Urinary bladder (tissue), 4 donors: ENCODE results near the gene ASPM. TPM values are rescaled to one million over a fixed set of nuclear protein-coding genes. Genes with fewer than 3 reads are reported as not detected.

Experiments used
- DNase-seq: peaks from one replicate; pipeline ENCODE4 v3.0.0-alpha.2; 2015; ENCODE audit errors: extremely low spot score
- H3K27ac ChIP-seq: one replicate; pipeline ENCODE4 v1.5.1; 2013; ENCODE audit warnings: low read depth, mild to moderate bottlenecking, moderate library complexity
- H3K36me3 ChIP-seq: one replicate; pipeline ENCODE4 v1.6.1; 2013; ENCODE audit warnings: mild to moderate bottlenecking, moderate library complexity; ENCODE audit not compliant: insufficient read depth
- H3K4me1 ChIP-seq: one replicate; pipeline ENCODE4 v1.6.1; 2013; ENCODE audit warnings: mild to moderate bottlenecking, moderate library complexity; ENCODE audit not compliant: insufficient read depth
- H3K4me3 ChIP-seq: one replicate; pipeline ENCODE4 v1.5.1; 2013; ENCODE audit warnings: low read depth, low read length
- WGBS: extraction: QIAGEN DNeasy Blood & Tissue Kit; methylation state at CpG from one replicate; pipeline ENCODE4 v1.1.7; 2013; 5-methylcytosine and 5-hydroxymethylcytosine counted together
- polyA plus RNA-seq: library from polyadenylated mRNA; stranded (reverse); fragments of 200-250 nt; gene quantifications from one replicate; pipeline ENCODE4 v1.2.3, GENCODE V29; 2013
- total RNA-seq: library from RNA; depleted of rRNA; stranded (reverse); fragments of >200 nt; gene quantifications from one replicate; pipeline ENCODE4 v1.2.3, GENCODE V29; 2014
- donor health status: healthy with polysubstance abuse.
- donor health status: healthy.

Gene ASPM
- total and polyA plus RNA-seq, 2 donors: 0.11 to 48.5 TPM

DNA sequence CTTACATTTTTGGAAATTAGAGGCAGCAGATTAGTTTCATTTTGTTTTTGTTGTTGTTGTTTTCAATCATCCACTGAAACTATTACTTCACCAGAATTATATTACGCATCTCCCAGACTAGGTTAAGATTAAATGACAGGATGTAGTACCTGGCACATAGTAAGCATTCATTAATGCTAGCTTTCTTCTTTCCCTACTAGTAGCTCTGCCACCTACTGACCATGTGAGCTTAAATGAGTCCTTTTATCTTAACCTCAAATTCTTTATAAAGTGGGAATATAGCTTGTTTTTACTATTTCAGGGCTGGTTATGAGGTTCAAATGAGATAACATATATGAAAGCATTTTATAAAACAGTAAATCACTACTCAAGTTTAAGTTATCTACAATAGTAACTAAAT lies 10.2 kb upstream of the ASPM start:
- DNase-seq: no peak
- Histone ChIP-seq H3K4me1 (no peaks in the 10 kb centered on the region), H3K4me3 (no peak overlapping the region), H3K36me3 (peaks cover 4% of the 10 kb centered on the region), H3K27ac (no peak overlapping the region)
- WGBS: 87% methylated on average over 1 of the region's 1 CpG

DNA sequence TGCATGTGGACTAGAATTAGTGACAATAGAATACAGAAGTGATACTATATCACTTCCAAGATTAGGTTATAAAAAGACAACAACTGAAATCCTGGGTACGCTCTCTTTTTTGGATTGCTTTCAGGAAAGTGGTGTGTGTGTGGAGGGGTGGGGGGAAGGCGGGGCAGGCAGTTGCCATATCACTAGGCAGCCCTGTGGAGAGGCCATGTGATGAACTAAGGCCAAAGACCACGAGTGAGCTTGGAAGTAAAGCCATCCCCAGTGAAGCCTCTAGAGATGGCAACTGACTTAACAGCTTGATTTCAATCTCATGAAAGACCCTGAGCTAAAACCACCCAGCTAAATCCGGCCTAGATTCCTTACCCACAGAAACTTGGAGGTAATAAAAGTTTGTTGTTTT lies 6.2 kb upstream of the ASPM start:
- no peaks in the 10 kb centered on the region for H3K36me3 ChIP-seq
- H3K27ac ChIP-seq: no peak overlapping the region
- WGBS: 76% methylated on average over 4 of the region's 4 CpGs
- no peaks in the 10 kb centered on the region for H3K4me1 ChIP-seq
- no peak overlapping the region for H3K4me3 ChIP-seq
- DNase-seq: no peak

DNA sequence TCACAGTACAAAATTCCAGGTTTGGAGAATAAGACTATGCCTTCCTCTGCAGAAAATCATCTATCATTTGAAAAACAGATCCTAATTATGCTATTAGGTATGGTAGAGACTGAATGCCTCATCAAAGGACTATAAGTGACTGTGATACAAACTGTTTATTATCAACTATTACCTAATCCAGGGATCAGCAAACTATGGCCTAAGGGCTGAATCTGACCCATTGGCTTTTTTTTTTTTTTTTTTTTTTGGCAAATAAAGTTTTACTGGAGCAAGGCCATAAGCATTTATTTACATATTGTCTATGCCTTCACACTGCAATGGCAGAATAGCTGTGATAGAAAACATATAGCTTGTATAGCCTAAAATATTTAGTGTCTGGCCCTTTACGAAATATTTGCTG lies 4.7 kb upstream of the ASPM start:
- no peak overlapping the region for H3K27ac ChIP-seq
- DNase-seq: no peak
- no peaks in the 10 kb centered on the region for H3K4me1 ChIP-seq
- no peak overlapping the region for H3K4me3 ChIP-seq
- 88% methylated on average over 1 of the region's 1 CpG for WGBS
- H3K36me3 ChIP-seq: no peaks in the 10 kb centered on the region

DNA sequence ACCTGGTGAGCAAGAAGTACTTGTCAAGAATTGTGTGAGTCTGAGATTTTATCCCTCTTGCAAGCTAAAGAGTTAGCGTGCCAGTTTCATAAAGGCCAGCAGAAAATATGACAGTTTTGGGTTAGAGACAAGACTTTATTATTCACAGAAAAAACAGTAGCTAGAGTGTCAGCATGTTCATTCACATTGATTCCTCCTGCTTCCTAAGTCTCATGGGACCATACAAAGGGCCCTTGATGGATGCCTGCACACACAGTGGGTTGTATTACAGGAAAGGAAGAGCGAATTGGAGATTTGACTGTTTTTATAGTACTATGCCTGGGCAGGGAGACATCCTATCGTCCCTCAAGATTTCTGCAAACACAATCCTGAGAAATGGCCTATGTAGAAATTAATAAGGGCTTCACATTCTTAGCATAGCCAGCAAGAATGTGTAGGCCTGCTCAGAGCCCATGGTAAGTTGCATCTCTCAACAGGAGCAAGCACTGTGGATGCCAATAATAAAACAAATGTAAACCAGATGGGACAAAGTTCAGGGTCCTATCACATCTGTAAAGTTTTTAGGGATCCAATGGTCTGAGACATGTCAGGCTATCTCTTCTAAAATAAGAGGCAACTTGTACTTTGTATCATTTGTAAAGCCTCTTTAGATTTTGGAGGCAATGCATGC lies 4.0 kb upstream of the ASPM start:
- 77% methylated on average over 3 of the region's 3 CpGs for WGBS
- H3K36me3 ChIP-seq: no peaks in the 10 kb centered on the region
- no peak for DNase-seq
- no peaks in the 10 kb centered on the region for H3K4me1 ChIP-seq
- no peak overlapping the region for H3K4me3 ChIP-seq
- no peak overlapping the region for H3K27ac ChIP-seq

DNA sequence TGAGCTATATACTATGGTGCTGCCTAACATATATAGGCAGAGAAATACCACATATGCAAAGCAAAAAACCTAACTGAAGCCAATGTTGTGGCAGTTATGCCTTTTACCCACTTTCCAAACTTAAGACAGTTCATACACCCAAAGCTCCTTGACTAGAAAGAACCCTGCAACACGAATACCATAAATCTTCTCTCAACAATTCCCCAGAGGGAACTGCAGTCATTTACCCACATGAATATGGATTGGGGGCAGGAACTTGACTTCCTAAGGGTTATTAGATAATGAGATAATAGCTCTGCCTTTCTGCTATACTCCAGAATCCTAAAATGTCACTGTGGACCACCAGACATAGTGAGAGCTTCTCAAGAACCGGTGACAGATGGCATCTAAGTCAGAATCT lies 2.9 kb upstream of the ASPM start:
- no peaks in the 10 kb centered on the region for H3K36me3 ChIP-seq
- DNase-seq: no peak
- H3K4me3 ChIP-seq: no peak overlapping the region
- H3K4me1 ChIP-seq: no peaks in the 10 kb centered on the region
- no peak overlapping the region for H3K27ac ChIP-seq
- 81% methylated on average over 2 of the region's 2 CpGs for WGBS

DNA sequence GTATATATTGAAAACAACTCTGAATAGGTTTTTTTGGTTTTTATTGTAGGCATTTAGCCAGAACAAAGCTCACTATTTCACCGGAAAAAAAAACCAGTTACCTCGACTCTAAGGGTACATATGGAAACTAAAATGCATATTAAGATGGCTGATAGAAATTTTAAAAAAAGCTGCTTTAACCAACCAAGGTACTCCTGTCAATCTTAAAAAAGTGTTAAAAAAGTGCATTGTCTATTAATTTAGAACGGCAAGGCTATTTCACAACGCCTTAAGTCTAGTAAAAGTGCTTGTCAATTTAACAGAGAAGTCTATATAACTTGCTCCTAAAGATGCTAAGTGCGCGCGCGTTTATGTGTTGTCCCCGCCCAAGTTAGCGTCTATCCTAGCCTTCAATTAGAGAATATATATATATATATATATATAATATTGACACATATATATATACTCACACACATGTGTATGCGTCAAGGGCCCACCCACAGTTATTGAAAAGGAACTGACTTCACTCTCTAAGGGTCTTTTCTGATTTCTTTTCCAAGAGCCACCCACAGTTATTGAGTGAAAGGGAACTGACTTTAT lies 934 bp downstream of the ASPM start:
- Histone ChIP-seq H3K27ac (no peak overlapping the region), H3K4me3 (peak overlapping the region; percentile 75), H3K36me3 (no peaks in the 10 kb centered on the region), H3K4me1 (no peaks in the 10 kb centered on the region)
- no peak for DNase-seq
- WGBS: 5% methylated on average over 11 of the region's 11 CpGs

DNA sequence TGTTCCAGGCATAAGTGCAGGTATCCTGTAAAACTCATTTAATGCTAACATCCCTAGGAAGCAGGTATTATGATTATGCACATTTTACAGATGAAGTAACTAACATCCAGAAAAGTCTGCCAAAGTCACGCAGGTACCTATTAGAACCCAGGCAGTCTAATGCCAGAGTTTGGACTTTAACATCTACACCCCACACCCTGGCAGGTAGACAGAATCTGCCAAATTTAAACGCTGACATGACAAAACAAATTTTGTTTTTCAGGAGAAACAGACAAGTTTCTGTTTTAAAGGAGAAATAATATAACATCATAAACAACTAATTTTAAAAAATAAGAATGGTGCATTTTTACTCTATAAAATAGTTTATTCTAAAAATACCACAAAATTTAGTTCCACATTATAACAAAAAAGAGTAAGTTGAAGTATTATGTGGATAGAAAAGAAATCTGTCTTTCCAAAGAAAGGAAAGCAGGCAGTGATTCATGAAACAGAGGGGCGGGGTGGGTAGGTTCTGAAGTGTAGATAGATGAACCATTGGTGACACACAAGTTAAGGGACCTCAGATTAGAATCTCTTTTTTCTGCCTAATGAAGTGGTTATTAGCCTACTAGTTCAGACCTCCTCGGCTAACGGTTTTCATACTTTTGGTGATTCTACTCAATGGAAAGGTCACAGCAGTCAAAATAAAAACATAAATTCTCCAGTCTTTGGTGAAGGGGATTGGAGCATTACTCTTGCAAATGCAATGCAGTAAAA lies 1.7 kb downstream of the ASPM start:
- 49% methylated on average over 5 of the region's 5 CpGs for WGBS
- Histone ChIP-seq H3K27ac (no peak overlapping the region), H3K36me3 (no peaks in the 10 kb centered on the region), H3K4me1 (no peaks in the 10 kb centered on the region), H3K4me3 (no peak overlapping the region)
- no peak for DNase-seq

DNA sequence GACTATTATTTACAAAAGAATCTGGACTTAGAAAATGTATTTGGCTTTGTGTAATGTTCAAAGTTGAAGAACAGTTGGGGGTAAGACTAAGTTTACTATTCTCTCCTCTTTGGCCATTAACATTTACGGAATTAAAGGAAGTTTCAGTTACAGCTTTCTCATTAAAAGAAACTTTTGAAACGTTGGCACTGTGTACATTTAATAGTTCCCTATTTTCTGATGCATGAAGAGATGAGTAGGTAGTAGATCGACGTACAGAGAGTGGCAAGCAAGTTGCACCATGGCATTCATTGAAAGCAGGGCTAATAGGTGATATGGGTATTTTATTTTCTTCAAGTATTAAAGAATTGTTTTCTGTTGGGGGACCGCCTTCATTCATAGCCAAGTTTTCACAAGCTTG lies 3.2 kb downstream of the ASPM start:
- Histone ChIP-seq H3K4me3 (no peak overlapping the region), H3K27ac (no peak overlapping the region), H3K4me1 (no peaks in the 10 kb centered on the region), H3K36me3 (no peaks in the 10 kb centered on the region)
- no peak for DNase-seq
- 68% methylated on average over 5 of the region's 5 CpGs for WGBS

DNA sequence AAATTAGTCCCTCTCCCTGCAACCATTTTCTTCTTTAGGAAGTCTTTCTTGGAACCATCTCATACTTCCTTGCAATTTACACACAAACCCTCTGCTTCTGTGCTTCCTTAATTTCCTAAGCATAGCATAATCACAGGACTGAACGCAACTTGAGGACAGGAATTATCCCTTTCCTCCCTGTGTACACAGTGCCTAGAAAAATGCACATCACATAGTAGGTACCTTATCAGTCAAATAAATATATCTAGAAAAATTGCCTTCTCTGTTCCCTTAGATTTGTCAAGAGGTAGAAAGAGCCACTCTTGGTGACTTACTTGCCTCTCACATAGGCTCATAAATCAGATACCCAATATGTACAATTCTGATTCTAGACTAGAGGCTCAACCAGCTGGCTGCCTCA lies 4.9 kb downstream of the ASPM start:
- no peak overlapping the region for H3K4me3 ChIP-seq
- no peaks in the 10 kb centered on the region for H3K36me3 ChIP-seq
- no peak for DNase-seq
- no peaks in the 10 kb centered on the region for H3K4me1 ChIP-seq
- H3K27ac ChIP-seq: no peak overlapping the region
- WGBS: 96% methylated on average over 1 of the region's 1 CpG

DNA sequence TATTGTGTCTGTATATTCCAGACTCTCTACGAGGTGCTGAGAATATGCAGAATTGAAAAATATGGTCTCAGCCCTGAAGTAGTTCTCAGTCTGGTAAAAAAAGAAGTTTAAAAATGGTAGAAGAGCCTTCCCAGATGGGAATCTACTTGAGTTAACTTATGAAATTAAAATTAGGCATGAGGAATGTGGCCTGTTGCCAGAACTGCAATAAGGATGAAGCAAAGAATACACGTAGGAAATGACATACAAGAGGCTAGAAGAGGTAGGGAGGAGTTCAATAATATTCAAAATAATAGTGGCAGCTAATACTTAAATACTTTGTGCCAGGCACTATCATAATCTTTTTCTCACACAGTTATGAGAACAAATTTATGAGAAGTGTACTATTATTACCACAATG lies 6.3 kb downstream of the ASPM start:
- no peak for DNase-seq
- WGBS: 63% methylated on average over 2 of the region's 2 CpGs
- Histone ChIP-seq H3K36me3 (no peaks in the 10 kb centered on the region), H3K4me1 (no peaks in the 10 kb centered on the region), H3K27ac (no peak overlapping the region), H3K4me3 (no peak overlapping the region)

DNA sequence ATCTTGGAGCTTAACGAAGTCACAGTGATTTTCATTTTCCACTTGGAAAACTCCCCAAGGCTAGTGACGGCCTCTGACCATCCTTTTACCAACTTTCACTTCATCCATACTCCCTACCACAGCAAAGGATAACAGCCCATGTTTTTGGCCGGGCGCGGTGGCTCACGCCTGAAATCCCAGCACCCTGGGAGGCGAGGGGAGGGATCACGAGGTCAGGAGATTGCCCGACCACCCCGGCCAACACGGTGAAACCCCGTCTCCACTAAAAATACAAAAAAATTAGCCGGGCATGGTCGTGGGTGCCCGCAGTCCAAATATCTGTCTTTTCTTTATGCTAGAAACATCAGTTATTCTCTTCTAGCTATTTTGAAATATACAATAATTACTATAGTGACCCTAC lies 7.3 kb downstream of the ASPM start:
- 95% methylated on average over 15 of the region's 15 CpGs for WGBS
- no peaks in the 10 kb centered on the region for H3K36me3 ChIP-seq

DNA sequence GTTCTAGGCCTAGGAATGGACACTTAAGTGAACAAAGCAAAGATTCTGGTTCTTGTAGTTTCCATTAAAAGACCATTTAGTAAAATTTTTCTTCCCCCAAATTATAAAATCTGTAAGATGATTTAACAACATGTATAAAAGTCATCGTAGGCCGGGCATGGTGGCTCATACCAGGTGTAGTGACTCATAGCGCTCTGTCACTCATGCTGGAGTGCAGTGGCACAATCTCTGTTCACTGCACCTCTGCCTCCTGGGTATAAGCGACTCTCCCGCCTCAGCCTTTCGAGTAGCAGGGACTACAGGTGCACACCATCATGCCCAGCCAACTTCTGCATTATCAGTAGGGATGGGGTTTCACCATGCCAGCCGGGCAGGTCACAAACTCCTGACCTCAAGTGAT lies 9.1 kb downstream of the ASPM start:
- Histone ChIP-seq H3K27ac (no peak overlapping the region), H3K36me3 (no peaks in the 10 kb centered on the region), H3K4me3 (no peak overlapping the region), H3K4me1 (no peaks in the 10 kb centered on the region)
- 88% methylated on average over 7 of the region's 7 CpGs for WGBS
- no peak for DNase-seq

More for the DNA sequence above, 7.3 kb downstream of the ASPM start:
- no peaks in the 10 kb centered on the region for H3K4me1 ChIP-seq
- DNase-seq: no peak
- no peak overlapping the region for H3K27ac ChIP-seq
- H3K4me3 ChIP-seq: no peak overlapping the region

DNA sequence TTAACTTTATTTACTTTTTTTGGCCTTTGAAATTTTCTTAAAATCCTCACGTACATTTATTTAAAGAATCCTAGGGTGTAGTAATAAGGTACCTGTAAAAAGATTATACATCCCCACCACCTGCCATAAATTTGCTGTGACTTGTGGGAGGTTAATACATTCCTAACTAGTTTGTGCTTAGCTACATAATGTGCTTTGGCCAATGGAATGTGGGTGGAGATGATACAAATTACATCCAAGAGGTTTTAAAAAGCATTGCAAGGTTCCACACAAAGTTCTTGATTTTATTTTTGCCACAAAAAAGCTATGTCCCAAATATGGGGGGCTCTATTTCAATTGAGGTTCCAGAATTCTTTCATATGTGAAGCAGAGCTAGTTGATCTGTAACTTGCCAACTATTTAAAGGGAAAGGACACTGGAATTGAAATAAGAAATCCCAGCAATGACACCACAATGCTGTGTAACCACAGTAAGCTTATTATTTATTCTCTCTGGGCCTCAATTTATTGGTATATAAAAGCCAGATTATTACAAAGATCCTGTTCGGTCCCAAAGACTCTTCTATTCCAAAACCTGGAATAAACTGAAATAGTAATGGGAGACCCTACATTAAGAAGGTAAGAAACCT lies 15.7 kb downstream of the ASPM start:
- Histone ChIP-seq H3K4me3 (no peak overlapping the region), H3K27ac (no peak overlapping the region), H3K36me3 (no peaks in the 10 kb centered on the region), H3K4me1 (no peaks in the 10 kb centered on the region)
- DNase-seq: no peak
- WGBS: 48% methylated on average over 2 of the region's 2 CpGs

DNA sequence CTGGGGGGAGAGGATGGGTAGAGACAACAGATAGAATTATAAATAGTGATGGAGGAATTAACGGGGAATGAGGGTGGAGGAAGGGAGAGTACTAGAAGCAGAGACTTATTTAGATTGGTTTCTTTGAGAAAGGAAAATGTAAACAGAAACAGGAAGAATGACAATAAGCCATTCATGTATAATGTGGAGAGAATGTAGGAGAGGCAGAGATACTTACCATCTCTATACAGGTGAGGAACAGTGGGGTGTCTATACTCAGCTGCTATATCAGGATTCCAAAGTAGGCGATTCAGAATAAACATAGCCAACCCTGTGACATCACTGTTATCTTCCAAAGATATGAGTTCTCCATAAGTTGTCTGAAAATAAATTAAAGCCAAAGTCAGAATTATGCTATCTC lies 16.8 kb downstream of the ASPM start:
- H3K36me3 ChIP-seq: no peaks in the 10 kb centered on the region
- DNase-seq: no peak
- 63% methylated on average over 2 of the region's 2 CpGs for WGBS
- no peaks in the 10 kb centered on the region for H3K4me1 ChIP-seq
- H3K27ac ChIP-seq: no peak overlapping the region
- no peak overlapping the region for H3K4me3 ChIP-seq
